SIG-M5 (cell line): Measurements from ENCODE around the gene PLEK.
"Not testable (repeated sequence)": the region's sequence is repeated elsewhere in the genome, so short reads cannot be mapped to it uniquely, and the experiment has no call there.

Source experiments
- DNase-seq: peaks from one replicate; lab custom pipeline; 2025; lab: John Stamatoyannopoulos, UW

PLEK gene

GRCh38 chr2:68384485-68385107, 19.5 kb downstream of the PLEK start:
- DNase-seq = no peak

DNA sequence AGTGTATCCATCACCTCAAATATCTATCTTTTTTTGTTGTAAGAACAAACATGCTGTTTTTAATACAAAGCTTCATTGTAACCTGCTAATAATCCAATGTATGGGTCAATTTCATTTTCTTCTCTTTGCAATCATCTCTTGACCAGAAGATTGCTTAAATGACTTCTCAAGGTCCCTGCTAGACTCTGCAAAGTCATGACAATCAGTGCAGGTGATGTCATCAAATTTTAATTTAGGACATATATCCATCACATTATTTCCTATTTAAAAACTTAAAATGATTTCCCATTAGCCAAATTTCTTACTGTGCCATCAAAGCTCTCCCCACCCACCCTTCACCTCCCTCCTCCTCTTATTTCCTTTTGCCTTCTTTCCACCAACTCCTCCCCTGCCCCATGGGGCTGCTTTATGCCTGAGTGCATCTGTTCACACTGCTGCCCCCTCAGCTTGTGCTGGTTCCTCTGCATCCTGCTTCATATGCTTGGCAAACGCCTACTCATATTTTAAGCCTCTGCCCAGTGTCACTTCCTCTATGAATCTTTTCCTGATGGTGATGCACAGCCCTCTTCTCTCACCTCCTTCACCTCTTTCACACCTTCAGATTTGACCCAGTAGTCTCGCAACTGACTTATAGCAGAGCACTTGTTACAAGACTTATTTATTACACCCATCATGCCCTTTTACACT, 20.3 kb downstream of the PLEK start:
- no peak for DNase-seq

DNA sequence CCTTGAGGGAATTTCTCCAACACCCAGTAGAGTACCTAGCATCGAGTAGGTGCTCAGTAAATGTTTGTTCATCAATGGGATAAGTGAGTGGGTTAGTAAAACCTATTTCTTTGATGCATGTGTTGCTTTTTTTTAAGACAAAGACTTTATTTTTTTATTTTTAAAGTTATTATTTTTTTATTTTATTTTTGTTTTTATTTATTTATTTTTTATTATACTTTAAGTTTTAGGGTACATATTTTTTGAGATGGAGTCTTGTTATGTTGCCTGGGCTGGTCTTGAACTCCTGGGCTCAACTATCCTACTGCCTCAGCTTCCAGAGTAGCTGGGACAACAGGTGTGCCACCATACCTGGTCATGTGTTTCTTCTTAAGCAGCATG, 20.8 kb downstream of the PLEK start:
- DNase-seq = no peak

- no peak for DNase-seq
Observed at GRCh38 chr2:68386365-68386764, 21.3 kb downstream of the PLEK start.

GRCh38 chr2:68387408-68388350, 22.6 kb downstream of the PLEK start:
- DNase-seq = peak; percentile 88

DNA sequence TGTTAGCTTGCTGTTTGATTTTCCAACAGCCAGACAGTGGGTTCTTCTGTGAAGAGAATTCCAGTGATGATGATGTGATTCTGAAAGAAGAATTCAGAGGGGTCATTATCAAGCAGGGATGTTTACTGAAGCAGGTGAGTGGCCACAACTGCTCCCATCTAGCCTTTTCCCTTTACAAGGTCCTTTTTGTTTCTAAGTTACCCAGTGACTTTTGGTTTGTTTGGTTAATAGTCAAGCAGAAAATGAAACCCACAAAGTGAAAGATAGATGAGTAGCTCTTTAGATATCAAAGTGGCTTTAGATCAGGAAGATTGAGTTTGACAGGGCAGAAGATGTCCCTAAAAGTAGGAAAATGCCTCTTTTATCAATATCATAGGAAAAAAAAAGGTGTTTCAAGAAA, 23.3 kb downstream of the PLEK start:
- DNase-seq = no peak

- no peak for DNase-seq
Observed at GRCh38 chr2:68388772-68389171, 23.7 kb downstream of the PLEK start.

GRCh38 chr2:68390114-68390513, 25.0 kb downstream of the PLEK start:
- no peak for DNase-seq

DNA sequence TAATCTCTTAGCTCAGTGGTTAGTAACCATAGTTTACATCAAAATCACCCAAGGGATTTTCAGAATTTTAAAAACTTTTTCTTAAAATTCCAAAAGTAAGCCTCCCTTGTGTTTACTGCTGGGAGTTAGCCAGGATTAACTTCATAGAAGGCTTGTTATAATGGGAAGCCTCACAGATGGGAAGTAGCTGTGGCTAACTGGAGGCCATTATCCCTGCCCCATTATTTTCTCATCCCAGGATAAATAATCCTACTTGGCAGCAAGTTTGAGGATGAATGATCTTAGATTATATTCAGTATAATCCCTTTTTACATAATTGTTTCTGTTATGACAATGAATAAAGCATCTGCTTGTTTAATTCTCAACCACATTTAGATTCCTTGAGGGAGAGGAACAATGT, 25.5 kb downstream of the PLEK start:
- no peak for DNase-seq

- no peak for DNase-seq
Observed at GRCh38 chr2:68391099-68391498, 26.0 kb downstream of the PLEK start.

DNA sequence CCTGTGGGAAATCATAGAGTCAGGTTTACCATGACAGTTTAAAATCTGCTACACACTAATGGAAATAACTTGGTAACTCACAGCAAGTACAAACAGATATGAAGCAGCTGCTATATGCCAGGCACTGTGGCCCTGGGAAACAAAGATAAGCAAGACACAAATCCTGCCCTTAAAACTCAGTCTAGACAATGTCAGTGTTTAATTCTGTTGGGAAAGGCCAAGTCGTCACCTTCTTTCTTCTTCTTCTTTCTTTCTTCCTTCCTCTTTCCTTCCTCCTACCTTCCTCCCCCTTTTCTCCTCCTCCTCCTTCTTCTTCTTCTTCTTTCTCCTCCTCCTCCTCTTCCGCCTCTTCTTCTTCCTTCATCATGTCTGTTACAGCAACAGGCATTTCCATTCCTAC, 26.8 kb downstream of the PLEK start:
- DNase-seq = no peak

GRCh38 chr2:68396093-68396492, 31.0 kb downstream of the PLEK start:
- DNase-seq = no peak

- DNase-seq = not testable (repeated sequence)
Observed at GRCh38 chr2:68397704-68398263, 32.7 kb downstream of the PLEK start.

DNA sequence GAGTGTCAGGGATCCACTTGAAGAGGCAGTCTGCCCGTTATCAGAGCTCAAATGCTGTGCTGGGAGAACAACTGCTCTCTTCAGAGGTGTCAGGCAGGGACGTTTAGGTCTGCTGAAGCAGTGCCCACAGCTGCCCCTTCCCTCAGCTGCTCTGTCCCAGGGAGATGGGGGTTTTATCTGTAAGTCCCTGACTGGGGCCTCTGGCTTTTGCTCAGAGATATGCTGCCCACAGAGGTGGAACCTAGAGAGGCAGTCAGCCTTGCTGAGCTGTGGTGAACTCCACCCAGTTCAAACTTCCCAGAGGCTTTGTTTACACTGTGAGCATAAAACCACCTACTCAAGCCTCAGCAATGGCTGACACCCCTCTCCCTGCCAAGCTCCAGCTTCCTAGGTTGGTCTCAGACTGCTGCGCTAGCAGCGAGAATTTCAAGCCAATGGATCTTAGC, 38.1 kb downstream of the PLEK start:
- DNase-seq = no peak

GRCh38 chr2:68404164-68404563, 39.1 kb downstream of the PLEK start:
- no peak for DNase-seq

DNA sequence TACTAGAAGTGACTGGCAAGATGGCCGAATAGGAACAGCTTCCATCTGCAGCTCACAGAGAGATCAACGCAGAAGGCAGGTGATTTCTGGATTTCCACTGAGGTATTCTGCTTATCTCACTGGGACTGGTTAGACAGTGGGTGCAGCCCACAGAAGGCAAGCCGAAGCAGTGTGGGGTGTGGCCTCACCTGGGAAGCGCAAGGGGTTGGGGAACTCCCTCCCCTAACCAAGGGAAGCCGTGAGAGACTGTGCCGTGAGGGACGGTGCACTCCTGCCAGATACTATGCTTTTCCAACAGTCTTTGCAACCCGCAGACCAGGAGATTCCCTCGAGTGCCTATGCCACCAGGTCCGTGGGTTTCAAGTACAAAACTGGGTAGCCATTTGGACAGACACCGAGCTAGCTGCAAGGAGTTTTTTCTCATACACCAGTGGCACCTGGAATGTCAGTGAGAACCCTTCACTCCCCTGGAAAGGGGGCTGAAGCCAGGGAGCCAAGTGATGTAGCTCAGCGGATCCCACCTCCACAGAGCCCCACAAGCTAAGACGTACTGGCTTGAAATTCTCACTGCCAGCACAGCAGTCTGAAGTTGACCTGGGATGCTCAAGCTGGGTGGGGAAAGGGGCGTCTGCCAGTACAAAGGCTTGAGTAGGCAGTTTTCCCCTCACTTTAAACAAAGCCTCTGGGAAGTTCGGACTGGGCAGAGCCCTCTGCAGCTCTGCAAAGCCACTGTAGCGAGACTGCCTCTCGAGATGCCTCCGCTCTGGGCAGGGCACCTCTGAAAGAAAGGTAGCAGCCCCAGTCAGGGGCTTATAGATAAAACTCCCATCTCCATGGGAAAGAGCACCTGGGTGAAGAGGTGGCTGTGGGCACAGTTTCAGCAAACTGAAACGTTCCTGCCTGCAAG, 40.1 kb downstream of the PLEK start:
- DNase-seq = no peak

DNA sequence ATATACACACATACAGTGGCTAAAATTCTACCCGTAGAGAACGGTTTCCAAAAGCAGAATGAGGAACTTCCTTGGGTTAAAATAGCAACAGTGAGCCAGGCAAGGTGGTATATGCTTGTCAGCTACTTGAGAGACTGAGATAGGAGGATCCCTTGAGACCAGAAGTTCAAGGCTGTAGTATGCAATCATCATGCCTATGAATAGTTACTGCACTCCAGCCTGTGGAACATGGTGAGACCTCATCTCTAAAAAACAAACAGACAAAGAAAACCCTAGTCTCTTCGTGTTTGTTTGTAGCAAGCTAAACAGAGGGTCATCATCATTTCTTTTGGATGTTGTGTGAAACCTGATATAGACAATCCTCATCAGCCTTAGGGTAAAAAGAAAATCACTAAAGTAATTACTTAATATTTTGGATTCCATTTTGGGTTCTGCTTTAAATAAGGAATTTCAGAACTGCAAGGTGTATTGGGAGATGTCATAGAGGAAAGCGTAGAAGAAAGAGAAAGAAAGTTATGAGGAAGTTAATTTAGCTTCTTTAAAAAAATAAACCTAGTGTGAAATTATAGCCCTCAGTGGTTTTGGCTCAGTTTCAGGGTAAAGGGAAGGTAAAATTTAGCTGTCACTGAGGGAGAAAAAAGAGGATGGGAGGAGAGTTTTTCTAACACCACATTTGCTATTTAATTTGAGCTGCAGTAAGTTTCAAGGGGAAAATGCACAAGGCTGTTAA, 46.5 kb downstream of the PLEK start:
- DNase-seq = peak; percentile 70

- DNase-seq = no peak
Observed at GRCh38 chr2:68412127-68412819, 47.2 kb downstream of the PLEK start.

DNA sequence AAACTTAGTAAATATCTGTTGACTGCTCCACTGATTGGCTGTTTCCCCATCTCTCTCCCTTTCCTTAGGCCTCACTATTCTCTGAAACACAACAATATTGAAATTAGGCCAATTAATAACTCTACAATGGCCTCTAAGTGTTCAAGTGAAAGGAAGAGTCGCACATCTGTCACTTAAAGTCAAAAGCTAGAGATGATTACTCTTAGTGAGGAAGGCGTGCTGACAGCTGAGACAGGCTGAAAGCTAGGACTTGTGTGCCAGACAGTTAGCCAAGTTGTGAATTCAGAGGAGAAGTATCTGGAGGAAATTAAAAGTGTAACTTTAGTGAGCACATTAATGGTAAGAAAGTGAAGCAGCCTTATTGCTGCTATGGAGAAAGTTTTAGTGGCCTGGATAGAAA, 48.4 kb downstream of the PLEK start:
- DNase-seq = no peak

DNA sequence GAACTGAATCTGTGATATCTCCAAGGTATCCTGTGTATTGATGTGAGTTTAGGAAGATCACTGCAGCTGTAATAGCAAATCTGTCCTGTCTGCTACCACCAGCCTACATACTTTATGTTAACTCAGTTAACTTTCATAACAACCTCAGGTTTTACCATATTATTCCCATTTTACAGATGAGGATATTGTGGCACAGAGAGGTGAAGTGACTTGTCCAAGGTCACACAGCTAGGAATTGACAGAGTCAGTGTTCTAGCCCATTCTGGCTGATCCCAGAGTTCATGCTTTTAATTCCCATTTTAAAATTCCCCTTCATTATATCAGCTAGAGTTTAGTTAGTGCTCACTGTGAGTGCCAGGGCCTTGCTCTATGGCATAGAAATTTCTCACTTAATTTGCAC, 49.4 kb downstream of the PLEK start:
- no peak for DNase-seq
